RPMI7951 (cell line): ENCODE measurements around the gene NBEA. TPM values are rescaled to one million over a fixed set of nuclear protein-coding genes. Genes with fewer than 3 reads are reported as not detected.
A peak's percentile ranks its signal among the peaks of the same experiment; 100 is the strongest.
"Not testable (repeated sequence)": the region's sequence is repeated elsewhere in the genome, so short reads cannot be mapped to it uniquely, and the experiment has no call there.

Experiments
- DNase-seq: peaks from one replicate; pipeline ENCODE4 v3.0.0-alpha.2; 2012; ENCODE audit warnings: low read depth
- total RNA-seq: library from RNA; depleted of rRNA; stranded (reverse); fragments of >200 nt; shearing (Covaris generic); gene quantifications from 2 replicates; pipeline ENCODE4 v1.2.3, GENCODE V29; 2014

The NBEA gene
- total RNA-seq, 1 experiment from 2014 or later: 2.5 TPM

DNA sequence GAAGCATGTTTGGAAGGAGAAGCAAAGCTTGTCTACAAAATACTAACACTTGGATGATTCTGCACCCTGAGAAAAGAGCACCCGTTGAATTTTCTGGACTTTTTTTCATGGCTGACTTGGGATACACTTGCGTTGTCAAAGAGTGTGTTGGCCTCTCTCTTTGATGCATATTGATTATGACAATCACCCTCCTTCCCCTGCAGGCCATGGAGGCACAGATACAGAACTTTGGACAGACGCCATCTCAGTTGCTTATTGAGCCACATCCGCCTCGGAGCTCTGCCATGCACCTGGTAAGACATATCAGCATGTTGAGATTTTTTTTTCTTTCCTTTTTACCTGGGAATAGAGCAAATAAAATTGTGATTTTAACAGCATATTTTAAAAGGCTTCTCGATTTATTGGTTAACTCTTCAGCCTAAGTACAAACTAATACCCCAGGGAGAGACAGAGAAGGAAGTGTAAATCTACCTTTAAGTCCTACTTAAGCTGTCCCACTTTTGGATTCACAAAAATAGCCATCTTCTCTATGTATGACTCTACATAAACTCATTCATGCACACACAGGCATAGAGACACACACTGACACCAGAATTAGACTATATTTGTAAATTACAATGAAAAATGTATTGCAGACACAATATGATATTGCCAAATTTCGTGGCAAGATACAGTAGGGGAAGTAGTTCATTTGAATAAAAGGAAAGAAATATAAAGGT is 704.1 kb downstream of the NBEA start:
- no peak for DNase-seq

DNA sequence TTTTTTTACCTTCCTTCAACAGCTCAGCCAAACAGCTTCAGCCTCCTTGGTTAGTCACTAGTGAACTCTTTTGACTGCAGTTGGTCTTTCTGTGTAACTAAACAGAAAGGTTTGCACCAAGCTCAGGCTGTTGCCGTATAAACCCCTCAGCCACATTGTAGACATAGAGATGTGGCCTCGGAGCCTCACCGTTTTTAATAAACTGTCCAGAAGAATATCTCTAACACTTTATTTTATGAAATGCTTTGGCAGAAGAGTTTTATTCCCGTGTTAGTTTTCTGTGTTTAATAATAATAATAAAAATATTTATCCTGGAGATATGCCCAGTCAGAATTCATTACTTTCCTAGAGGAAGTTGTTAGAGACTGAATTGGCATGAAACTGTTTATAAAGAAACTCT is 706.1 kb downstream of the NBEA start:
- DNase-seq: no peak

DNA sequence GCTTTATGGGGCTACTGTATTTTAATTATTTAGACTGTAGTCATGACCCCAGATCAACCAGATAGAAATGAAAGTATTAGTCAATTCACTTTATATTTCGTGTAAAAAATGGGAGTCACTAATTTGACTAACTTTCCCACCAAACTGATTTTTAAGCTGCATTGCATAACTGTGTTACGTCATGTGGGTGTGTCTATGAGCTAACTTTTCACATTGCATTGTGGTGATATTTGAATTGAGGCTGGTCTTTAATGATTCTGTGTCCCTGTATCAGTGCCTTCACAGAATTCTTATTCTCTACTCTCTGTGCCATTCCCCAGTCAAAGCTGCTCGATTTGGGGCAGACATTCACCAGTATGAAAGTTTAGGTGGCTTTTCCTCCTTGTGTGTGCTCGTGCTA is 707.1 kb downstream of the NBEA start:
- no peak for DNase-seq

DNA sequence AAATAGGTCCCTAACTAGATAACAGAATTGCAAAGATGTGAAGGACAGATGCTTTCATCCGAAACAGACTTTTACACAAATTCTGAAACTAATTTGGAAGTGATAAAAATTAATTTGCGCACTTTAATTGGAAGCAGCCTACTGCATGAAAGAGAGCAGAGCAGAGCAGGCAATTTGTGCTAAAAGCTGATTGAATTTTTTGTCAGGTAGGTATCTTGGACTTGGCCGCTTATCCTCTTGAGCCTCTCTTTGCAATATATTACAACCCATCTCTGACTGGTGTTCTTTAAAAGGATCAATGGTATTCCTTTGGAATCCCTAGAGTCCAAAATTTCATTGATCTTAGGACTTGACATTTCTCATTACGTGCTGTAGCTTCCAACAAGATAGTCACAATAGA is 717.7 kb downstream of the NBEA start:
- no peak for DNase-seq

DNA sequence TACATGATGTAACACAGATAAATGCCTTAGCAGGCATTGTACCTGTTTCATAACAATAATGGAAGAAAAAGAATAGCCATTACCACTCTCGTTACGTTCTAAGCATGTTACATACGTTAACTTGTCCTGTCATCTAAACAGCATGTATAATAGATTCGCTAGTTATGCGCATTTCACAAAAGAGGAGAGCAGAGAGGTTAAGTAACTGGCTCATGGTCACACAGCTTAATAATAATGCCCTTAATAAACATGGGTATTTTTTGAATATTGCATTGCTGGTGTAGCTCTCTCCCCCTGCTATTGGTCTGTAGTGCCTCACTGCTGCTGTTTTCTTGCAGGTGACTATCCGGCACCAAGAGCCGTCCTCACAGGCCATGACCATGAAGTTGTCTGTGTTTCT is 722.7 kb downstream of the NBEA start:
- DNase-seq: no peak

DNA sequence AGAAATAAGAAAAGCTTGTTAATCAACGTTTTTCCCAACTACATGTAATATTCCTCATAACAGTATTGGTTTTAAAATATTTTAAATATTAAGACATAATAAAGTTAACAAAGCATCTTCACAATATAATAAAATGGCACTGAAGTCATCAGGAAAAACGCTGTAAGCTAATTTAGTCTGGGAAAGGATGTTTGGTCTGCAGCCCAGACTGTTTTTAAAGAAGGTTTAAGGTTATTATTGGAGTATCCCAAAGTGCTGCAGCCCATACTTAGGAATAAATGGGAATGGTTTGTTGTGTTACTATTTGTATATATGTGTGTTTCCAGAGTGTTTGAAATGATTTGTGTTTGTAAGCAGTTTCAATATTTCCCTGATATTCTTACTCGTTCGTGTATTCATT is 727.3 kb downstream of the NBEA start:
- no peak for DNase-seq

DNA sequence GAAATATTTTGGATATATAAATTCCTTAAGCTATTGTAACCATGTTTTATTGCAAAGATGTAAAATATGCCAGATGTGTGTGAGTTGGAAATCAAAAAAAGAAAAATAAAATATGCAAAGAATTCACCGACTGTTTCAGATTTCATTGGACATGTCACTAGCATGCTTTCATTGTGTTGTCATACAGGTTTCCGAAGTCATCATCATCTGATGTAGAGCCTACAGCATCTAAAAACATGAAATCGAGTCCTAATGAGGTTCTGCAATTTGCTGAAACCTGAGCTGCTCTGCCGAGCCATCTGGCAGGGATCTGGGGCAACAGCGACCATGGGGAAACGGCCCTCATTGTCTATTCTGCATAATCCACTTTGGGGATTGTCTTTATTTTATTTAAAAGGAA is 730.5 kb downstream of the NBEA start:
- DNase-seq: no peak

DNA sequence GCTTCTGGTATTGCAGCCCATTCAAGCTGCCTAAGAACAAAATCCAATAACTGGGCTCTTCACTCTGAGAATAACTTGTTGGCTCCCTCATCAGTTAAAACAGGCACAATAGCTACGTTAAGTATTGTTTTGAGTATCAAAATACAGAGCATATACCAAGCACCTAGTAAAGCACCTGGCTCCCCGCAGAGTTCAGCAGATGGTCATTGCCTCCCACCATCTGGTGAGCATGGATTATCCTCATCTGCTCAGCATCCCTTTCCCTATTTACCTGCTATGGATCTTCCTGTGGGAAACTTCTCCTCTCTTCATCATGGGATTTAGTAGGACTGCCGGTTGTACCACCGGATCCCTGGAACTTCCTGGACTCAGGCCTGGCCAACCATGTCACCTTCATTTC is 733.6 kb downstream of the NBEA start:
- DNase-seq: no peak

DNA sequence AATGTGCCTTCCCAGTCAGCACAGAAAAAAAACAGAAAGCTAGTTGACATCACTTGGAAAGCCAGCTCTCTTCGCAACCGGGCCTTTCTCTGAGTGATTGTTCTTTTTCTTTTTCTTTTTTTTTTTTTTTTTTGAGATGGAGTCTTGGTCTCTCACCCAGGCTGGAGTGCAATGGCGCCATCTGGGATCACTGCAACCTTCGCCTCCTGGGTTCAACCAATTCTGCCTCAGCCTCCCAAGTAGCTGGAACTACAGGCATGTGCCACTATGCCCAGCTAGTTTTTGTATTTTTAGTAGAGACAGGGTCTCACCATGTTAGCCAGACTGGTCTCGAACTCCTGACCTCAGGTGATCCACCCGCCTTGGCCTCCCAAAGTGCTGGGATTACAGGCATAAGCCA is 735.8 kb downstream of the NBEA start:
- DNase-seq: not testable (repeated sequence)

DNA sequence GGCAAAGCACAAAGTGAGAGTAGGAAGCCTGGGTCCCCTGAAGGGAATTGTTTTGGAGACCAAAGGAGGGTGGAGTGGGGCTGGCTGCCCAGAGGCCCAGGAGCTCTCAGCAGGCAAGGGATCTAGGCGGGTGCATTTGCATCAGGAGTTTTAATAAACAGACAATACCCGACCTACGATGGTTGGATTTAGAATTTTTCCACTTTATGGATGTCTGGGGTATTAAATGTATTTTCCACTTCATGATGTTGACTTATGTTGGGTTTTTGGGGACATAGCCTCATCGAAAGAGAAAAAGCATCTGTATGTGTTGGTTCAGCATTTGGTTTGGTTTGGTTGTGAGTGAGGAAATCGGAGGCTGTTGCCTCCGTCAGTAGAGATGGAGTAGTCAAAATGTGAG is 739.6 kb downstream of the NBEA start:
- no peak for DNase-seq

DNA sequence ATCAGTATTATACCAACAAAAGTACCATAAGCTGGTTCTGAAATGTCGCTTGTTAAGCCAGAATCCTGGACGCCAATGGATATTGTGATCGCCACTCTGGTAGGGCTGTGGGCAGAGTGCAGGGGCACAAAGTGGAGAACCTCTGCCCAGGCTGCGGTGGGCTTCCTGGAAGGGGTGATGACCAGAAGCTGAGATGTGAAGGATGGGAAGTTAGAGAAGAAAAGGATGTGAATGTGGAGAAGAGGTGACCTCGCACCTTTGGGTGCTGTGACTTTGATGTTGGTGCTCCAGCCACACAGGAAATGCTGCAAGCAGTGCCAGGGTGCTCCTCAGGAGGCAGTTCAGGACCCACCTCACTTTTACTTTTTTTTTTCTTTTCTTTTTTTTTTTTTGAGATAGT is 742.4 kb downstream of the NBEA start:
- DNase-seq: no peak

DNA sequence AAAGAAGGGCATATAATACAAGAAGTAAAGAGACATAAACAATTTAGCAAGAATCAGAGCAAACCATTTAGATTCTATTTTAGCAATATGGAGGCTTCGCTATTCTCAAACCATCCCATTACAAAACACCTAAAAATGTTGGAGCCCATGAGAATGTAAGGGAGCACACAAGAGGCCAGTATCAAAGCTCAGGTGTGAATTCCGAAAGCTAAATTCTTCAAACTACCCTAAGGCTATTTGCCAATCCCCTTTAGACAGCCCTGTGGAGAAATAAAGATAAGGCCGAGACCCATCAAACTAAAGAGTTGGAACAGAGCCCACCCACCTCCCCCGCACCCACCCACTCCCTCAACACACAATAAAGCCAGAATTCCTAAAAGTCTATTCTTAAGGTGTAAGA is 745.3 kb downstream of the NBEA start:
- no peak for DNase-seq

DNA sequence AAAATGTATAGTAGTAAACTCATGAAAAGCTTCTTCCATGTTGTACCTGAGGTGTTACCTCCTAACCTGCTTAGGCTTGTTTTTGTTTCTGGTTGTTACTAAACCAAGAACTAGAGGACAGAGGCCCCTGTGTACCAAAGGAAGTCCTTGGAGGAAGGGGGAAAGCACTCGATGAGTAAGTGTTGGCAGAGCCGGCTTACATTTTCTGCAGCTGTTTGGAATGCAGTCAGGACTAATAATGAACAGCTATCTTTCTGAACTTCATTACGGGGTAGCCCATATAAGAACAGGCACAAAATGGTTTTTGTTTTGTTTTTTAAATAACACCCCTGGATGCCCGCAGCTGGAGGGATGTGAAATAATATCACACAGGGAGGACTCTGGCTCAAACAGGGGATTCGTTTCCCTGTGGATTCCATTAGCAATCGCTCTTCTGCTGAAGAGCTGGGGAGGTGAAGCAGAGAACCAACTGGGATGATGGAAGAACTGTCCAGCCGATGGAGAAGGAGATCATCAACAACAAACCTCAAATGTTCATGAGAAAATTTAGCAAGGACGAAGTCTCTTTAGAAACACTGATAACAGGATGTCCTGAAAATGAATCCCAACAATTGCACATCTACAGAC is 748.6 kb downstream of the NBEA start:
- DNase-seq: peak; percentile 9

DNA sequence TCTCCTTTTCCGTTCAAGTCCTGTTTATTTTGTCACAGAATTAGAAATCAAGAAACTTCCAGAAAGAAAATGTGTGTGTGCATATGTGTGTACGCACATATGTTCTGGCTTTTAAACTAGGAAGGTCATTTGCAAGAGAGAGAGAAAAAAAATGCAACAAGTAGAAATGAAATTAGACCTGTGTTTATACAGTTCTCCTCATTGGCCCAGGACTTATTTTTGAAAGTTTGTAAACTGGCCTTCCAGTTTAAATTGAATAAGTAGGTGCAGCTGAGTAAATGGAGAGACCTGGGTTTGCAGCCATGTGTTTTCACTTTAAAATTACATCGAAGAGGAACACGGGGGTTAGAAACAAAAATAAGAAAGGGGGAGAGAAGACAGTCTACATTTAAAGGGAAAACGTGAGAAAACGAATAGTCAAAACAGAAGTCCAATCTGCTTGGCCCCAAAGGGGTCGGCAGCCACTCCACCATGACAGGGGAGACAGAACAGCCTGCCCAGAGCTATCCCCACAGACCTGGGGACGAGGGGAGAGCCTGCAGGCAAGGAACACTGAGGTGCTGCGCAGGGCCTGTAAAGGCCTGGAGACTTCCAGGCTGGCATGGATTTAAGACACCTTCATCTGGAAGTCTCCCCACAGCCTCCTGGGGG is 751.2 kb downstream of the NBEA start:
- DNase-seq: no peak

DNA sequence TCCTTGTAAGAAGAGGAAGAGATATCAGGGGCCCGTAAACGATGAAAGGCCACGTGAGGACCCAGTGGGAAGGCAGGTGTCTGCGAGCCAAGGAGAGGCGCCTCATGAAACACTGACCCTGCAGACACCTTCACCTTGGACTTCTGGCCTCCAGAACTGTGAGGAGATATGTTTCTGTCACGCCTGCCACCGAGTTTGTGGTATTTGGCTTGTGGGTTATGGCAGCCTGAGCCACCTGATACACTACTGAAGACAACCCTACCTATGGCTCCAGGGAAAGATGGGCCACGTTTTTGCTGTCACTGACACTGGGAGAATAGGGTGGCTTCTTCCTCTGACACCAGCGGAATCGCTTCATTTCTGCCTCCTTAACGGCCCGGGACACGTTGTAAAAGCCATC is 752.0 kb downstream of the NBEA start:
- DNase-seq: no peak

DNA sequence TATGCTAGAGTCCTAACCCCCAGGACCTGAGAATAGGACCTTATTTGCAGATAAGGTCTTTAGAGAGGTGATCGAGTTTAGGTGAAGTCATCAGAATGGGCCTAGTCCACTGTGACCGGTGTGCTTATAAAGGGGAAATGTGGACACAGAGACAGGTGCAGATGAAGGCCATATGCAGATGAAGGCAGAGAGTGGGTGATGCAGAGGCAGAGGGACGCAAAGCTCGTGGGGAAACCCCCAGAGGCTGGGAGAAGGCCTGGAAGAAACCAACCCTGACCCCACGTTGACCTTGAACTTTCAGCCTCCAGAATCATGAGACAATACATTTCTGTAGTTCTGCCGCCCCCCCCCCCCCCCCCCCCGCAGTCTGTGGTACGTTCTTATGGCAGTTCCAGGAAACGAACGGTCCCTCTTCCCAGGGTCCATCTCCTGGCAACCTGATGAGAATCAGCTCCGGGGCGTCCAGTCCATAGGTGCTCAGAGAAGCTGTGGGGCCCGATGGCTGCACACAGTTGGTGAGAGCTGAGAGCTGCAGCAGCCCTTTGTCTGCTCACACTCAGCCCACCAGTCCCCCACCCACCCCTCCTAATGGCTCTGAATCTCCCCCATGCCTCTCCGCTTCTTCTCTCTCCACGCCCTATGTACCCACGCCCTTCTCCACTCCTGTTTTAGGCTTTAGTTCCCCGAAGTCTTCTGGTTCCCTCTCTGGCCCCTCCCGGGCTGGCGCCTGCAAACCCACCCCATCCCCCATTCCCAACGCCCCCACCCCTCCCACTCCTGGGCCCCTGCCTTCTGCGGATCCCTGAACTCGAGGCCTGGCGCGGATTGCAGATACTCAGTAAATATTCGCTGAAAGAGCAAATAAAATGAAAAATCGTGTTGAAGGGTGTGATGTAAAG is 752.7 kb downstream of the NBEA start:
- DNase-seq: no peak

DNA sequence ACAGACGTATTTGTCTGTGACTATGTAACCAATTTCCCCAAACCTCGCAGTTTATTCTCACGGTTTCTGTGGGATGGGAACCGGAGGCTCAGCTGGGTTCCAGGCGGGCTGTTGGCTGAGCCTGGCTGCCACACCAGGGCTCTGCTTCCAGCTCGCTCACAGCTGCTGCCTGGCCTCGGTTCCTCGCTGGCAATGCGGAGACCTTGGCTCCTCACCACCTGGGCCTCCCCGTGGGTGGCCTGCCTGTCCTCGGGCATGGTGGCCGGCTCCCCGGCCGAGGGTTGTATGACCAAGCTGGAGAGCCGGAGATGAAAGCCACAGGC is 753.3 kb downstream of the NBEA start:
- DNase-seq: no peak

DNA sequence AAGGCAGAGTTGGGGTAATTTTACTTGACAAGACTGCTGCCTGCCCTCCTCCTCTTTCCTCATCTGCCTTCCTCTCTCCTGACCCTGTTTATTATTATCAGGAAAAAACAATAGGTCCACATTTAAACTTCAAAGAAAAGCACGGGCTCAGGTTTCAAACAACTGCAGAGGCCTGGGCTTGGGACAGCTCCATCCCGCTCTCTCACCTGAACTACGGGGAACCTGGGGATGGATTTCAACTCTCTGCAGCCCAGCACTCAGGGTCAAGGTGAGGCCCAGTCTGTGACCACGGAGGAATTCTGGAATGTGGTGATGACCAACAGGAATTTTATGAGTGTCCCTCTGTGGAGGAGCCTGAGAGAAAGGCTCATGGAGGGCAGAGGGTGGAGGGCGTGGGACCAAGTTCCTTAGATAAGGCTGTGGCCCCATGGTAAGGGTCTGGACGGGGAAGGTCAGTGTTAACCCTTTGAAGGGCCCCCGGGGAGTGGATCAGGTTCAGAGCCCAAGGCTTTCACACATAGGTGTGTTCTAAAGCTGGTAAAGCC is 755.2 kb downstream of the NBEA start:
- DNase-seq: no peak

DNA sequence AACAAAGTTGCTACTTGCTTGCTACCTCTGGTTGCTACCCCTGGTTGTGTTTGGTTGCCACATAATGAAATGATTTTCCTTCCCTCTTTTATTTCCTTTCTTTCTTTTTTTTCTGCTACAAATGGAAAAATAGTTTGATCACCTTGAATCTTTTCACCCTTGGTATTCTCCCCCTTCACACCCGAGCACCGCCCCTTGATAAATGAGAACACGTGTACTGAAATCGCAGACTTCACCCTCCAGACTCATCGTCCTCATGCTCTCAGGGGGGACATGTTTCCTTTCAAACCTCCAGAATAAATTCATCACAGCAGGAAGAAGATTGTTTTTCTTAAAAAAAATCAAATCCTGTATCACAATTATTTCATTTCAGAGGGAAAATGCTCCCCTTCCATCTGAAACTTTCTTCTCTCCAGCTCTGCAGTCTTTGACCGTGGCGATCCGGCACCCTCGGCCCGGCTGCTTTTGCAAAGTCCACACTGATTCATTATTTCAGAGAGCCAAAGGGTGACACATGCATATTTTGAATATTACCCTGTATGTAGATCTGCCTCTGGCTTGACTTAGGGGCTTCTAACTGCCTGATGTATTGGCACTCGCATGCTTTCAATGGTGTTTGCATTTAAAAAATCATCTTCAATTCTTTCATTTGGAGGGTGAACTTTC is 757.0 kb downstream of the NBEA start:
- DNase-seq: peak; percentile 39

DNA sequence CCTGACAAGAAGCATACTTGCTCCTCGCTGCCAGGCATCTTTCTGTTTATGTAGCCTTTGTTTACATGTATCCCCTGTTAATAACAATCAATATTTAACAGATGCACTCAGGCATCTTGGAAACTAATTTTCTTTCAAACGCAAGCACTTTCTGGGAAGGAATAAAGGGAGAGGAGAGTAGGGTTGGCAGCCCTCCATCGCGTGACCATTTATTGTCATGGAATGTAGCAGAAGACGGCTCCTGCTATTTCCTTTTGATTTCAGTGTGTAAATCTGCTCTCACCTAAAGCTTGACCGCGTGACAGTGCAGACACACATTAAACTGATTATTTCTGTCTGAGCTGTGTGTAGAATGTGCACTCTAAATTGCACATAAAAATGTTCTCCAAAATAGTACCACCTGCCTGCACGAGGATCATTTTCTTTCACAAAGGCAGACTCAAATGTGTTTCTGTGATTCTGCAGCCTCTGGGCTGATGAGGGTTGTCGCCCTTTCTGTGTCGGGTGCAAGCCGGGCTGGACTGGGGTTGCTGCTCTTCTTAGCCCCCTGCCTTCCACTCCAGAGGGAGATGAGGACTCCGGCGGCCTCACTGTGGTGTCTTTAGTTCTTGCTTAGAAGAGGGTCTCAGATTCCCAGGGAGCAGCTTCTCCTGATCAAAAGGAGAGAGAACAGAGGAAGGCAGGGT is 757.9 kb downstream of the NBEA start:
- DNase-seq: peak; percentile 65

DNA sequence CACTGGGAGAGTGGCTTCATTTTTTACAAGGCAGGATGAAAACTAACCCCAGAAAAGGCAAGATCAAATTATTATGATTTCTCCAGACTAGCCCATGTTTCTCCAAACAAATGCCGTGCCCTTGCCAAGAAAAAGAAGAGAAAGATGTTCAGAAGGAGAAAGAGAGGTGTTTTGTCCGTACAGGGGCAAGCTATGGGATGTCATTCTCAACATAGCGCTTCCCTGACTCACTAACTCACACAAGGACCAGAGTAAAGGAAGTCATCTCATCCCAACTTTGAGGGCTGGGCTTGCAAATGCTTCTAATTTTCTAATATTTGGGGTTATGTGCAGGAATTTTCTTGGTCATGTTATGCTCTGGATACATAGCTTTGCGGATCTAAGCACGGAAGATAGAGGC is 758.6 kb downstream of the NBEA start:
- peak; percentile 11 for DNase-seq
